BJ (cell line): ENCODE results near the gene ZC3HAV1L. TPM values are rescaled to one million over a fixed set of nuclear protein-coding genes. Genes with fewer than 3 reads are reported as not detected.
"Not testable (repeated sequence)": the region's sequence is repeated elsewhere in the genome, so short reads cannot be mapped to it uniquely, and the experiment has no call there.

Source experiments
- CTCF ChIA-PET: fragments of 350-600 bp; formaldehyde crosslinking; extraction: SDS; loops from one replicate; lab custom pipeline; 2021; ENCODE audit warnings: antibody characterized with exemption, inconsistent platforms; lab: Yijun Ruan, JAX
- POLR2A ChIA-PET: fragments of 300-600 bp; sonication (Branson Sonifier 250); formaldehyde crosslinking; extraction: SDS; loops from one replicate; lab custom pipeline; 2021; ENCODE audit warnings: antibody characterized with exemption; lab: Charles Lee
- DNase-seq: peaks from one replicate; pipeline ENCODE4 v3.0.0-alpha.2; 2011; ENCODE audit warnings: low read depth
- H3K27me3 ChIP-seq: 2 replicates; pipeline ENCODE4 v1.6.0; 2011; ENCODE audit warnings: low read length; ENCODE audit not compliant: control insufficient read depth, insufficient read depth
- H3K36me3 ChIP-seq: 2 replicates; pipeline ENCODE4 v1.5.1; 2011; ENCODE audit warnings: low read length; ENCODE audit not compliant: control insufficient read depth, insufficient read depth
- H3K4me3 ChIP-seq: 2 replicates; pipeline ENCODE4 v1.5.1; 2011; ENCODE audit warnings: low read depth, mild to moderate bottlenecking, control low read depth, low read length
- CTCF ChIP-seq: IDR thresholded peaks from 2 replicates; pipeline ENCODE4 v1.5.1; 2011; ENCODE audit warnings: low read depth, mild to moderate bottlenecking, control low read depth, inconsistent platforms, low read length, moderate library complexity; ENCODE audit not compliant: insufficient read depth
- polyA plus RNA-seq: library from polyadenylated mRNA; depleted of rRNA; stranded (reverse); fragments of >200 nt; gene quantifications from 2 replicates; pipeline ENCODE4 v1.2.3, GENCODE V29; 2011

The ZC3HAV1L gene
- polyA plus RNA-seq, 1 experiment, result 7.6 TPM

DNA sequence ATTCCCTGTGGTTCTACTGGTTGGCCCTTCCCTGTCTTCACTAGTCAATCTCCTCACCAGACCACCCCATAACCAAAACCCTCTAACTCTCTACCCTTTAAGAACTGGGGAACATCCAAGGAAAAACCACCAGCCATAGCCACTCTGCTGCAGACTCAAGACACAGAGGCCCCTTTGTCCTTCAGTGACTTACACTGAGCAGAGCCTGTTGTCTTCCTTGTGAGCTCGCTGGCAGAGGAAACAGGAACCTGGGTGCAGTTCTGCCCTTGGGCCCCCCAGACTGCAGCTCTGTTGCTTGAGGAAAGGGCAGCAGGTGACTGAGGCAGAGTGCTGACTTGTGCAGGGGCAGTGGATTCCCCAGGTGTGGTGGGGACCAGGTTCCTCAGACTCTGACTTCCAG, 43.1 kb upstream of the ZC3HAV1L start:
- no peak for DNase-seq
- Histone ChIP-seq H3K36me3 (peaks cover 20% of the 10 kb centered on the region), H3K27me3 (no peaks in the 10 kb centered on the region), H3K4me3 (no peak overlapping the region)
- no peak for TF ChIP-seq CTCF
- CTCF ChIA-PET, result interaction anchor here (1.3 to 2.8 kb wide), 2 partner anchors 192 to 193 kb away, joined by 3 to 13 read pairs; no protein-coding TSS in a partner anchor
- POLR2A ChIA-PET, result no interaction called here

DNA sequence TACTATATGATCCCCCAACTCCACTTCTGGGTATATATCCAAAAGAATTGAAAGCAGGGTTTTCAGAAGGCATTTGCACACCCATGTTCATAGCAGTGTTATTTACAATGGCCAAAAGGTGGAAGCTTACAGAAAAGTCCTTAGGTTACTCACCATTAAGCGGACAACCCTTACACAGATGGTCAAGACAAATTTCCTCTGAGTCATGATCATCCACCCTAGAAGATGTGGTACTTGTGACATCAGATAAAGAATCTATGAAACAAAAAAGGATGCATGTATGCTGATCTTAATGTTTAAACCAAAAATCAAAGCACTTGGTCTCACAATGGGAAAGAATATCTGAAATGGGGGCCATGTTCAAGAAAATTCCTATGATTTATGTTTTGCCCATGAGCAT, 42.6 kb upstream of the ZC3HAV1L start:
- no peak for DNase-seq
- no peak overlapping the region for H3K4me3 ChIP-seq
- no peaks in the 10 kb centered on the region for H3K27me3 ChIP-seq
- ChIA-PET POLR2A (no interaction called here), CTCF (interaction anchor here (1.3 to 2.8 kb wide), 3 partner anchors 10 to 193 kb away, joined by 3 to 13 read pairs (median 4); no protein-coding TSS in a partner anchor)
- TF ChIP-seq CTCF, result no peak
- peaks cover 18% of the 10 kb centered on the region for H3K36me3 ChIP-seq

DNA sequence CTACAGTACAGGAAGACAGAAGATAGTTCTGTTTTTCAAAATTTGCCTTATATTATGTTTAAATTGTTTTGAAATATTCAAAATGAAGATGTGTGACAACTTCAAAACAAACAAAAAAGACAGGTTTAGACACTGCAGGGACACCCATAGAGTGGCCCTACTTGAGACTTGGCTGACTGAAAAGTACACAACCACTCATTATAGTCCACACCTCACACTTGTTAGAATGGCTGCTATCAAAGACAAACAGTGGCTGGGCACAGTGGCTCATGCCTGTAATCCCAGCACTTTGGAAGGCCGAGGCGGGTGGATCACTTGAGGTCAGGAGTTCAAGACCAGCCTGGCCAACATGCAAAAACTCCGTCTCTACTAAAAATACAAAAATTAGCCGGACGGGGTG, 41.9 kb upstream of the ZC3HAV1L start:
- CTCF ChIA-PET, result interaction anchor here (0.8 to 2.8 kb wide), 4 partner anchors 8 to 192 kb away, joined by 3 to 13 read pairs (median 4); no protein-coding TSS in a partner anchor
- H3K27me3 ChIP-seq, H3K4me3 ChIP-seq, DNase-seq, POLR2A ChIA-PET: not testable (repeated sequence)
- H3K36me3 ChIP-seq, result peaks cover 18% of the 10 kb centered on the region

GRCh38 chr7:139075871-139076686, 40.2 kb upstream of the ZC3HAV1L start:
- H3K36me3 ChIP-seq, result peaks cover 17% of the 10 kb centered on the region

GRCh38 chr7:139075031-139075652, 39.3 kb upstream of the ZC3HAV1L start:
- no peak overlapping the region for H3K4me3 ChIP-seq
- DNase-seq, result peak; percentile 37
- H3K27me3 ChIP-seq, result no peaks in the 10 kb centered on the region
- POLR2A ChIA-PET, result no interaction called here
- CTCF ChIA-PET, result interaction anchor here (0.6 to 2.9 kb wide), 31 partner anchors 8 to 337 kb away, joined by 3 to 26 read pairs (median 5); no protein-coding TSS in a partner anchor
- H3K36me3 ChIP-seq, result peaks cover 11% of the 10 kb centered on the region
- peak; percentile 79 for TF ChIP-seq CTCF

More at GRCh38 chr7:139075871-139076686, 40.2 kb upstream of the ZC3HAV1L start:
- CTCF ChIA-PET, result interaction anchor here (0.6 to 2.9 kb wide), 23 partner anchors 8 to 338 kb away, joined by 3 to 26 read pairs (median 5); no protein-coding TSS in a partner anchor
- Histone ChIP-seq H3K4me3 (no peak overlapping the region), H3K27me3 (no peaks in the 10 kb centered on the region)
- POLR2A ChIA-PET, result no interaction called here
- DNase-seq, result no peak
- TF ChIP-seq CTCF, result no peak
